ENCODE results near the gene ANKRD37. TPM values are rescaled to one million over a fixed set of nuclear protein-coding genes. Genes with fewer than 3 reads are reported as not detected.
"Not testable (repeated sequence)": the region's sequence is repeated elsewhere in the genome, so short reads cannot be mapped to it uniquely, and the experiment has no call there.

The ANKRD37 gene
- total and polyA plus RNA-seq, 2 donors (not counting 3 experiments of a cell fraction or from before 2014, with no cell fraction given): 4.0 to 5.8 TPM

- H3K36me3 ChIP-seq (ENCODE audit: control insufficient read depth in 2 of 2, extremely low read depth in 1 of 2, insufficient read depth in 2 of 2, low read length in 2 of 2): no peaks in the 10 kb centered on the region
- CTCF ChIA-PET: no interaction called here
- dilution Hi-C loops (cut with MboI; ENCODE audit: extremely low pct_ligation_motif_present, low sequenced_read_pairs): no loop called here
These were observed 34.8 kb upstream of the ANKRD37 start for GRCh38 chr4:185361872-185362271.

GRCh38 chr4:185362570-185362969 is 34.1 kb upstream of the ANKRD37 start:
- H3K4me1 ChIP-seq (ENCODE audit: control insufficient read depth, extremely low read depth, insufficient read depth, low read length): peaks cover 26% of the 10 kb centered on the region
- BruUV-seq (replicated peaks); H3K79me2 ChIP-seq (ENCODE audit: control insufficient read depth, insufficient read depth, low read length); H3K27me3 ChIP-seq (ENCODE audit: control insufficient read depth in 2 of 2, insufficient read depth in 2 of 2, low read length in 2 of 2); POLR2A ChIA-PET; H3K9me1 ChIP-seq (replicated peaks; ENCODE audit: control insufficient read depth, extremely low read depth, insufficient read depth, low read length); H3K9ac ChIP-seq (replicated peaks; ENCODE audit: extremely low read depth, insufficient read depth, low read length); H3K27ac ChIP-seq (ENCODE audit: insufficient read depth, low read depth, low read length); H3K4me3 ChIP-seq (replicated peaks in 1 of 3; ENCODE audit: insufficient read depth in 1 of 3, low read depth in 1 of 3, low read length in 3 of 3); DNase-seq (ENCODE audit: low read depth, low spot score); H2AFZ ChIP-seq (ENCODE audit: low read depth, low read length); H3K9me3 ChIP-seq (replicated peaks; ENCODE audit: control insufficient read depth, insufficient read depth, low read length); CTCF ChIA-PET; H3K4me2 ChIP-seq (ENCODE audit: insufficient read depth, low read length); H3K36me3 ChIP-seq (ENCODE audit: control insufficient read depth in 2 of 2, extremely low read depth in 1 of 2, insufficient read depth in 2 of 2, low read length in 2 of 2); dilution Hi-C loops (cut with MboI; ENCODE audit: extremely low pct_ligation_motif_present, low sequenced_read_pairs); FAIRE-seq; intact Hi-C loops (cut with micrococcal nuclease); H4K20me1 ChIP-seq (replicated peaks; ENCODE audit: control insufficient read depth, extremely low read depth, insufficient read depth, low read length): not testable (repeated sequence)

More at GRCh38 chr4:185361872-185362271, 34.8 kb upstream of the ANKRD37 start:
- intact Hi-C loops (cut with micrococcal nuclease): no loop called here
- no peak overlapping the region for H2AFZ ChIP-seq (ENCODE audit: low read depth, low read length)
- H3K4me2 ChIP-seq (ENCODE audit: insufficient read depth, low read length): no peak overlapping the region
- H3K79me2 ChIP-seq (ENCODE audit: control insufficient read depth, insufficient read depth, low read length): no peaks in the 10 kb centered on the region
- H3K27me3 ChIP-seq (ENCODE audit: control insufficient read depth in 2 of 2, insufficient read depth in 2 of 2, low read length in 2 of 2): no peaks in the 10 kb centered on the region
- no peak for TF ChIP-seq GATA2 (IDR thresholded peaks at IDR 0.05; ENCODE audit: insufficient read depth, insufficient read length, low read depth, low read length)
- POLR2A ChIA-PET: no interaction called here
- H3K9ac ChIP-seq (replicated peaks; ENCODE audit: extremely low read depth, insufficient read depth, low read length): no peak overlapping the region
- no peak for DNase-seq (ENCODE audit: low read depth, low spot score)
- peaks cover 31% of the 10 kb centered on the region for H3K4me1 ChIP-seq (ENCODE audit: control insufficient read depth, extremely low read depth, insufficient read depth, low read length)
- no peaks in the 10 kb centered on the region for H4K20me1 ChIP-seq (replicated peaks; ENCODE audit: control insufficient read depth, extremely low read depth, insufficient read depth, low read length)
- H3K27ac ChIP-seq (ENCODE audit: insufficient read depth, low read depth, low read length): no peak overlapping the region
- H3K4me3 ChIP-seq (replicated peaks in 1 of 3; ENCODE audit: insufficient read depth in 1 of 3, low read depth in 1 of 3, low read length in 3 of 3): no peak overlapping the region
- BruUV-seq (replicated peaks): no TSS peak
- no peaks in the 10 kb centered on the region for H3K9me3 ChIP-seq (replicated peaks; ENCODE audit: control insufficient read depth, insufficient read depth, low read length)
- no peaks in the 10 kb centered on the region for H3K9me1 ChIP-seq (replicated peaks; ENCODE audit: control insufficient read depth, extremely low read depth, insufficient read depth, low read length)
- no peak for FAIRE-seq
